Measurements from ENCODE around the gene SIL1. TPM values are rescaled to one million over a fixed set of nuclear protein-coding genes. Genes with fewer than 3 reads are reported as not detected.

Gene SIL1
- total and polyA plus RNA-seq, 2 of the 4 experiments (the other 2 are of a cell fraction), result 56.1 to 66.0 TPM

GRCh38 chr5:138949988-138950387, 248.2 kb downstream of the SIL1 start:
- H3K14ac ChIP-seq (replicated peaks; ENCODE audit: low read depth, low read length), result no peak overlapping the region
- no peak overlapping the region for H2AK9ac ChIP-seq (replicated peaks; ENCODE audit: low read depth, low read length, poor library complexity)
- TF ChIP-seq RAD21 (IDR thresholded peaks at IDR 0.05; ENCODE audit: low read length), result no peak
- TF ChIP-seq CTCF (conservative IDR thresholded peaks at IDR 0.05; ENCODE audit: low read depth, low read length), result no peak
- no peak for TF ChIP-seq BHLHE40 (IDR thresholded peaks at IDR 0.05; ENCODE audit: low read depth, low read length)
- TF ChIP-seq CHD1 (IDR thresholded peaks at IDR 0.05; ENCODE audit: low read depth, low read length), result no peak
- no peak for TF ChIP-seq CEBPB (IDR thresholded peaks at IDR 0.05; ENCODE audit: low read depth, low read length)
- CTCF ChIA-PET, result no interaction called here
- no peak overlapping the region for H3K56ac ChIP-seq (ENCODE audit: extremely low read depth, insufficient read depth, low read length)
- in situ Hi-C loops (cut with MboI; ENCODE audit: low sequenced_read_pairs), result no loop called here
- no peak overlapping the region for H3K4me2 ChIP-seq (ENCODE audit: low read depth, low read length)
- peaks cover 17% of the 10 kb centered on the region for H3K4me1 ChIP-seq (ENCODE audit: control insufficient read depth, insufficient read depth, low read length)
- no peaks in the 10 kb centered on the region; a peak in 1 of 4 replicates for H3K79me1 ChIP-seq (ENCODE audit: low read depth in 1 of 2, low read length in 2 of 2)
- intact Hi-C loops (cut with micrococcal nuclease), result no loop called here
- H2BK5ac ChIP-seq (ENCODE audit: low read depth, low read length, poor library complexity, severe bottlenecking), result no peak overlapping the region
- no peaks in the 10 kb centered on the region for H3K27me3 ChIP-seq (ENCODE audit: control insufficient read depth, insufficient read depth, low read length)
- no peak overlapping the region for H2AK5ac ChIP-seq (ENCODE audit: low read depth, low read length)
- H3K4ac ChIP-seq (ENCODE audit: low read depth, low read length), result no peak overlapping the region
- POLR2A ChIA-PET (ENCODE audit: unreplicated experiment), result no interaction called here
- H3K4me3 ChIP-seq (ENCODE audit: insufficient read depth, low read depth, low read length), result no peak overlapping the region
- peaks cover 7% of the 10 kb centered on the region for H4K20me1 ChIP-seq (ENCODE audit: insufficient read depth, low read length)
- peaks cover 10% of the 10 kb centered on the region; the same call in 1 of the 2 replicates for H3K36me3 ChIP-seq (ENCODE audit: control insufficient read depth, insufficient read depth, low read length)
- no peak overlapping the region for H3K27ac ChIP-seq (ENCODE audit: insufficient read depth, low read length)
- no peaks in the 10 kb centered on the region for H3K9me3 ChIP-seq (ENCODE audit: control insufficient read depth, insufficient read depth, low read length)
- dilution Hi-C loops (cut with HindIII; ENCODE audit: low sequenced_read_pairs, unreplicated experiment), result no loop called here
- ATAC-seq (ENCODE audit: low read depth) (no peak), DNase-seq (no peak)
- no peak overlapping the region for H3K23ac ChIP-seq (ENCODE audit: low read depth, low read length)
- no peak overlapping the region for H4K91ac ChIP-seq (ENCODE audit: insufficient read depth, low read depth, low read length)
- no peak overlapping the region for H2BK120ac ChIP-seq (ENCODE audit: low read depth, low read length)
- H3K9me1 ChIP-seq (ENCODE audit: insufficient read depth, low read length), result peaks cover 8% of the 10 kb centered on the region; the same call in 1 of the 2 replicates
- H2AFZ ChIP-seq (replicated peaks; ENCODE audit: low read length, poor library complexity), result no peak overlapping the region
- H4K5ac ChIP-seq (ENCODE audit: low read depth, low read length), result no peak overlapping the region
- H4K8ac ChIP-seq (ENCODE audit: low read depth in 2 of 2, low read length in 2 of 2), result no peak overlapping the region
- BruUV-seq (replicated peaks), result no TSS peak
- H2BK20ac ChIP-seq (ENCODE audit: low read depth, low read length), result no peak overlapping the region
- H3K18ac ChIP-seq (ENCODE audit: low read depth, low read length), result no peak overlapping the region
- H3K9ac ChIP-seq (ENCODE audit: low read depth, low read length), result no peak overlapping the region
- H2BK15ac ChIP-seq (ENCODE audit: low read depth, low read length), result no peak overlapping the region
- WGBS, 2 experiments (ENCODE audit: extremely low coverage in 2 of 2, insufficient read length in 1 of 2), result no CpG with 5 or more reads among the region's 3 CpGs
